Measurements from ENCODE around the gene RAE1. TPM values are rescaled to one million over a fixed set of nuclear protein-coding genes. Genes with fewer than 3 reads are reported as not detected.
A peak's percentile ranks its signal among the peaks of the same experiment; 100 is the strongest.

Gene RAE1
- total RNA-seq, 1 experiment from 2014 or later, result 46.3 TPM

DNA sequence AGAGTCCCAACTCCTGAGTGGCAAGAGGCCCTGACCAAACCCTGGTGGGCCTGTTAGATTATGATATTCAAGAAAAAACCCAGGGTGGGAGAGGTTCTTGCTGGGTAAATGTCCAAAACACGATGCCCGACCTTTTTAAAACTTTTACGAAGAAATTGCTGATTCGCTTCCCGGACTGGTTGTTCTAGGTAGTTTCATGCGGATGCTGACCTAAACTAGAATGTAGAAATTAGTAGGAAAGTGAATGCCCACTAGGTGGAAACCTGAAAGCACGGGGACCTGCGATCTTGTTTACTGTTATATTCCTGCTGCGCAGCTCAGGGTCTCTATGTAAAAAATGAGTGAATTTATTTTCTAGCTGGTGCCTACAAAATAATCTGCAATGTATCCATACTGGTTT, 2.3 kb downstream of the RAE1 start:
- no peak overlapping the region for H3K9ac ChIP-seq (ENCODE audit: low read length)
- POLR2A ChIA-PET, result no interaction called here
- no TSS peak for BruUV-seq (replicated peaks)

DNA sequence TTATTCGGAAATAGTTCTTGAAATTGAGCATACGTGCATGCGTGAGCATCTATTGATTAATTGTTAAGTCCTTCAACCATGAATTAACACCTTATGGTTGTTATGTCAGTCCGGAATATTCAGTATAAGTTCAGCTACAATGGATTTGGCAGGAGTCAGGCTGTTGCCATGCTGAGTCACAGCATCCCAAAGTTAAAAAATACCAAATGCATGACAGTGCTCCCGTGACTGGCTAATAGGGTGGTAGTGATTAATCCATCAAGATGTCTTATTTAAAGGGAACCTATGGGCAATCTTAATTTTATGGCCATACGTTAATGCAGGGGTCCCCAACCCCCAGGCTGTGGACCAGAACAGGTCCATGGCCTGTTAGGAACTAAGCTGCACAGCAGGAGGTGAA, 10.5 kb downstream of the RAE1 start:
- no peak for DNase-seq (ENCODE audit: low read depth, low spot score)

More for the DNA sequence above, 2.3 kb downstream of the RAE1 start:
- H3K27ac ChIP-seq (ENCODE audit: low read depth, low read length), result no peak overlapping the region
- TF ChIP-seq EZH2 (IDR thresholded peaks at IDR 0.05), result no peak
- TF ChIP-seq, protein P1, sequence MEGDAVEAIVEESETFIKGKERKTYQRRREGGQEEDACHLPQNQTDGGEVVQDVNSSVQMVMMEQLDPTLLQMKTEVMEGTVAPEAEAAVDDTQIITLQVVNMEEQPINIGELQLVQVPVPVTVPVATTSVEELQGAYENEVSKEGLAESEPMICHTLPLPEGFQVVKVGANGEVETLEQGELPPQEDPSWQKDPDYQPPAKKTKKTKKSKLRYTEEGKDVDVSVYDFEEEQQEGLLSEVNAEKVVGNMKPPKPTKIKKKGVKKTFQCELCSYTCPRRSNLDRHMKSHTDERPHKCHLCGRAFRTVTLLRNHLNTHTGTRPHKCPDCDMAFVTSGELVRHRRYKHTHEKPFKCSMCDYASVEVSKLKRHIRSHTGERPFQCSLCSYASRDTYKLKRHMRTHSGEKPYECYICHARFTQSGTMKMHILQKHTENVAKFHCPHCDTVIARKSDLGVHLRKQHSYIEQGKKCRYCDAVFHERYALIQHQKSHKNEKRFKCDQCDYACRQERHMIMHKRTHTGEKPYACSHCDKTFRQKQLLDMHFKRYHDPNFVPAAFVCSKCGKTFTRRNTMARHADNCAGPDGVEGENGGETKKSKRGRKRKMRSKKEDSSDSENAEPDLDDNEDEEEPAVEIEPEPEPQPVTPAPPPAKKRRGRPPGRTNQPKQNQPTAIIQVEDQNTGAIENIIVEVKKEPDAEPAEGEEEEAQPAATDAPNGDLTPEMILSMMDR (IDR thresholded peaks at IDR 0.05 in 2 of 3, conservative IDR thresholded peaks at IDR 0.05 in 1 of 3; ENCODE audit: borderline replicate concordance in 1 of 3, insufficient read depth in 1 of 3, low read depth in 2 of 3, low read length in 2 of 3), result 0 out of 6 replicates have a peak, but pooled peaks of 1 of the 3 experiments have one; percentile 16
- TF ChIP-seq, protein P2, sequence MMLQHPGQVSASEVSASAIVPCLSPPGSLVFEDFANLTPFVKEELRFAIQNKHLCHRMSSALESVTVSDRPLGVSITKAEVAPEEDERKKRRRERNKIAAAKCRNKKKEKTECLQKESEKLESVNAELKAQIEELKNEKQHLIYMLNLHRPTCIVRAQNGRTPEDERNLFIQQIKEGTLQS (IDR thresholded peaks at IDR 0.05), result no peak
- no peak for TF ChIP-seq RAD21 (IDR thresholded peaks at IDR 0.05; ENCODE audit: low read depth)
- no peak for ATAC-seq
- peaks cover 22 to 38% of the 10 kb centered on the region in 2 experiments for H3K36me3 ChIP-seq (ENCODE audit: control insufficient read depth in 1 of 2, insufficient read depth in 2 of 2, low read length in 2 of 2)
- no peak overlapping the region for H3K4me3 ChIP-seq (replicated peaks in 1 of 2; ENCODE audit: low read depth in 1 of 2, low read length in 2 of 2)
- no peak for DNase-seq (ENCODE audit: low read depth, low spot score)
- intact Hi-C loops (cut with micrococcal nuclease), result loop anchor here (5.0 kb wide), 1 partner anchor 961 kb away; the partner anchor contains the start of genes AURKA and CSTF1
- H3K27me3 ChIP-seq (ENCODE audit: insufficient read depth, low read length), result no peaks in the 10 kb centered on the region
- H3K9me2 ChIP-seq (ENCODE audit: insufficient read depth), result no peaks in the 10 kb centered on the region
- ChIA-PET RAD21 (ENCODE audit: low non-redundant PET in 1 of 2, low total read pairs in 2 of 2, uncharacterized antibody in 2 of 2, unreplicated experiment in 2 of 2) (no interaction called here), CTCF (no interaction called here)
- H3K79me2 ChIP-seq (ENCODE audit: insufficient read depth, low read length), result no peaks in the 10 kb centered on the region; the same call in none of the 2 replicates
- no peak overlapping the region for H2AFZ ChIP-seq (ENCODE audit: low read depth, low read length, poor library complexity, severe bottlenecking)
- peaks cover 9 to 17% of the 10 kb centered on the region in 2 experiments for H3K4me1 ChIP-seq (ENCODE audit: control insufficient read depth in 1 of 2, insufficient read depth in 2 of 2, low read length in 2 of 2)
- H3K4me2 ChIP-seq (ENCODE audit: low read length), result no peak overlapping the region
- no peaks in the 10 kb centered on the region for H3K9me3 ChIP-seq (ENCODE audit: control insufficient read depth in 1 of 2, insufficient read depth in 1 of 2, low read depth in 1 of 2, low read length in 2 of 2)
- H4K20me1 ChIP-seq (ENCODE audit: insufficient read depth), result no peaks in the 10 kb centered on the region; the same call in 1 of the 2 replicates

More for the DNA sequence above, 10.5 kb downstream of the RAE1 start:
- intact Hi-C loops (cut with micrococcal nuclease), result no loop called here
- no peak overlapping the region for H3K4me2 ChIP-seq (ENCODE audit: low read length)
- no peak for TF ChIP-seq ZNF274 (IDR thresholded peaks at IDR 0.05; ENCODE audit: low read depth, low read length)
- no peak for TF ChIP-seq POLR2AphosphoS5 (IDR thresholded peaks at IDR 0.05; ENCODE audit: low read depth, low read length)
- TF ChIP-seq ZFX (IDR thresholded peaks at IDR 0.05), result no peak
- no peak overlapping the region for H3K9ac ChIP-seq (ENCODE audit: low read length)
- H2AFZ ChIP-seq (ENCODE audit: low read depth, low read length, poor library complexity, severe bottlenecking), result no peak overlapping the region
- ATAC-seq, result peak; percentile 44; the same call in 1 of the 2 replicates
- peak overlapping the region; percentile 29; the same call in 1 of the 2 replicates for H3K27ac ChIP-seq (ENCODE audit: low read depth, low read length)
- BruUV-seq (replicated peaks), result no TSS peak
- H3K79me2 ChIP-seq (ENCODE audit: insufficient read depth, low read length), result no peaks in the 10 kb centered on the region; the same call in none of the 2 replicates
- H3K9me2 ChIP-seq (ENCODE audit: insufficient read depth), result no peaks in the 10 kb centered on the region
- no peak overlapping the region for H3K4me3 ChIP-seq (replicated peaks in 1 of 2; ENCODE audit: low read depth in 1 of 2, low read length in 2 of 2)
- CTCF ChIA-PET, result no interaction called here
- peaks cover 22 to 43% of the 10 kb centered on the region in 2 experiments; a peak in 3 of 4 replicates for H3K36me3 ChIP-seq (ENCODE audit: control insufficient read depth in 1 of 2, insufficient read depth in 2 of 2, low read length in 2 of 2)
- RAD21 ChIA-PET (ENCODE audit: low non-redundant PET in 1 of 2, low total read pairs in 2 of 2, uncharacterized antibody in 2 of 2, unreplicated experiment in 2 of 2), result no interaction called here
- peaks cover 7% of the 10 kb centered on the region for H4K20me1 ChIP-seq (ENCODE audit: insufficient read depth)
- H3K4me1 ChIP-seq (ENCODE audit: control insufficient read depth in 1 of 2, insufficient read depth in 2 of 2, low read length in 2 of 2), result no peaks in the 10 kb centered on the region
- no peaks in the 10 kb centered on the region for H3K9me3 ChIP-seq (ENCODE audit: control insufficient read depth in 1 of 2, insufficient read depth in 1 of 2, low read depth in 1 of 2, low read length in 2 of 2)
- POLR2A ChIA-PET, result no interaction called here
- no peaks in the 10 kb centered on the region for H3K27me3 ChIP-seq (ENCODE audit: insufficient read depth, low read length)

Data from HCT116 (cell line).